HEK293 (cell line): ENCODE data around the gene MSI1.
A peak's percentile ranks its signal among the peaks of the same experiment; 100 is the strongest.

Experiments
- CTCF ChIA-PET: fragments of 350-600 bp; formaldehyde crosslinking; extraction: SDS; loops from one replicate; lab custom pipeline; 2021; ENCODE audit warnings: antibody characterized with exemption; lab: Yijun Ruan, JAX
- POLR2A ChIA-PET: fragments of 300-600 bp; formaldehyde crosslinking; extraction: SDS; loops from one replicate; lab custom pipeline; 2020; ENCODE audit warnings: antibody characterized with exemption, inconsistent platforms; lab: Yijun Ruan, JAX
- H3K27ac ChIP-seq: fragments of 200-500 bp; sonication (Bioruptor generic); 2 replicates; pipeline ENCODE4 v1.5.1; 2014; ENCODE audit warnings: low read depth, low read length, control low read depth, inconsistent platforms; ENCODE audit errors: extremely low read depth
- H3K36me3 ChIP-seq, 2 experiments: fragments of 200-500 bp in 1 of 2; sonication (Bioruptor generic) in 1 of 2; 1 replicate in 1 of 2; 2 replicates in 1 of 2; pipeline ENCODE4 v1.5.1; 2014 to 2017; ENCODE audit warnings: inconsistent platforms in 2 of 2, low read length in 2 of 2; ENCODE audit not compliant: control insufficient read depth in 2 of 2, insufficient read depth in 1 of 2
- H3K4me1 ChIP-seq: fragments of 200-500 bp; sonication (Bioruptor generic); 2 replicates; pipeline ENCODE4 v1.5.1; 2014; ENCODE audit warnings: mild to moderate bottlenecking, low read length, inconsistent platforms; ENCODE audit not compliant: control insufficient read depth, insufficient read depth
- H3K4me3 ChIP-seq: 2 replicates; pipeline ENCODE4 v1.5.1; 2011; ENCODE audit warnings: low read depth, mild to moderate bottlenecking, control low read depth, low read length, moderate library complexity
- H3K9me3 ChIP-seq: fragments of 200-500 bp; sonication (Bioruptor generic); 2 replicates; pipeline ENCODE4 v1.5.1; 2014; ENCODE audit warnings: low read depth, low read length, inconsistent platforms; ENCODE audit not compliant: control insufficient read depth, insufficient read depth
- CTCF ChIP-seq: fragments of 450-650 bp; formaldehyde crosslinking; IDR thresholded peaks from 2 replicates; pipeline ENCODE4 v1.5.1; 2016; ENCODE audit warnings: missing biosample characterization, missing genetic modification characterization
- OSR2 ChIP-seq: fragments of 450-650 bp; formaldehyde crosslinking; IDR thresholded peaks from 2 replicates; pipeline ENCODE4 v1.5.1; 2016; ENCODE audit warnings: missing biosample characterization, missing genetic modification characterization
- SP3 ChIP-seq: fragments of 450-650 bp; formaldehyde crosslinking; IDR thresholded peaks from 2 replicates; pipeline ENCODE4 v1.5.1; 2016; ENCODE audit warnings: missing biosample characterization, missing genetic modification characterization
- ZBTB1 ChIP-seq: fragments of 450-650 bp; formaldehyde crosslinking; IDR thresholded peaks from 2 replicates; pipeline ENCODE4 v1.5.1; 2016; ENCODE audit warnings: missing biosample characterization, missing genetic modification characterization
- ZBTB20 ChIP-seq: fragments of 450-650 bp; formaldehyde crosslinking; IDR thresholded peaks from 2 replicates; pipeline ENCODE4 v1.5.1; 2016; ENCODE audit warnings: missing biosample characterization, missing genetic modification characterization
- ZBTB26 ChIP-seq: fragments of 450-650 bp; formaldehyde crosslinking; optimal IDR thresholded peaks from 2 replicates; pipeline ENCODE3; 2016; ENCODE audit warnings: missing biosample characterization, mild to moderate bottlenecking, missing genetic modification characterization
- ZBTB48 ChIP-seq: fragments of 450-650 bp; formaldehyde crosslinking; IDR thresholded peaks from 2 replicates; pipeline ENCODE4 v1.5.1; 2016; ENCODE audit warnings: missing biosample characterization, missing genetic modification characterization
- ZEB2 ChIP-seq: fragments of 450-650 bp; formaldehyde crosslinking; IDR thresholded peaks from 2 replicates; pipeline ENCODE4 v1.5.1; 2016; ENCODE audit warnings: missing biosample characterization, missing genetic modification characterization
- ZFP37 ChIP-seq: fragments of 450-650 bp; formaldehyde crosslinking; IDR thresholded peaks from 2 replicates; pipeline ENCODE4 v1.5.1; 2016; ENCODE audit warnings: missing biosample characterization, missing genetic modification characterization
- ZNF132 ChIP-seq: fragments of 450-650 bp; formaldehyde crosslinking; IDR thresholded peaks from 2 replicates; pipeline ENCODE4 v1.5.1; 2017; ENCODE audit warnings: missing biosample characterization, missing genetic modification characterization, borderline replicate concordance
- ZNF146 ChIP-seq: fragments of 450-650 bp; formaldehyde crosslinking; IDR thresholded peaks from 2 replicates; pipeline ENCODE4 v1.5.1; 2016; ENCODE audit warnings: missing biosample characterization, missing genetic modification characterization
- ZNF155 ChIP-seq: fragments of 450-650 bp; formaldehyde crosslinking; IDR thresholded peaks from 2 replicates; pipeline ENCODE4 v1.5.1; 2016; ENCODE audit warnings: missing biosample characterization, missing genetic modification characterization
- ZNF239 ChIP-seq: fragments of 450-650 bp; formaldehyde crosslinking; IDR thresholded peaks from 2 replicates; pipeline ENCODE4 v1.5.1; 2016; ENCODE audit warnings: missing biosample characterization, missing genetic modification characterization
- ZNF248 ChIP-seq: fragments of 450-650 bp; formaldehyde crosslinking; IDR thresholded peaks from 2 replicates; pipeline ENCODE4 v1.5.1; 2017; ENCODE audit warnings: missing biosample characterization, missing genetic modification characterization
- ZNF366 ChIP-seq: fragments of 450-650 bp; formaldehyde crosslinking; conservative IDR thresholded peaks from 2 replicates; pipeline ENCODE4 v1.5.1; 2016; ENCODE audit warnings: missing biosample characterization, missing genetic modification characterization
- ZNF501 ChIP-seq: fragments of 450-650 bp; formaldehyde crosslinking; IDR thresholded peaks from 2 replicates; pipeline ENCODE4 v1.5.1; 2016; ENCODE audit warnings: missing biosample characterization, missing genetic modification characterization
- ZNF555 ChIP-seq: fragments of 450-650 bp; formaldehyde crosslinking; conservative IDR thresholded peaks from 2 replicates; pipeline ENCODE4 v1.5.1; 2017; ENCODE audit warnings: missing biosample characterization, mild to moderate bottlenecking, missing genetic modification characterization, inconsistent platforms
- ZNF558 ChIP-seq: fragments of 450-650 bp; formaldehyde crosslinking; IDR thresholded peaks from 2 replicates; pipeline ENCODE4 v1.5.1; 2016; ENCODE audit warnings: missing biosample characterization, missing genetic modification characterization
- ZNF623 ChIP-seq: fragments of 450-650 bp; formaldehyde crosslinking; IDR thresholded peaks from 2 replicates; pipeline ENCODE4 v1.5.1; 2016; ENCODE audit warnings: missing biosample characterization, missing genetic modification characterization
- ZNF654 ChIP-seq: fragments of 450-650 bp; formaldehyde crosslinking; IDR thresholded peaks from 2 replicates; pipeline ENCODE4 v1.5.1; 2016; ENCODE audit warnings: low read depth, missing biosample characterization, missing genetic modification characterization
- ZNF664 ChIP-seq: fragments of 450-650 bp; formaldehyde crosslinking; IDR thresholded peaks from 2 replicates; pipeline ENCODE4 v1.5.1; 2016; ENCODE audit warnings: missing biosample characterization, missing genetic modification characterization
- ZSCAN16 ChIP-seq: fragments of 450-650 bp; formaldehyde crosslinking; IDR thresholded peaks from 2 replicates; pipeline ENCODE4 v1.5.1; 2016; ENCODE audit warnings: missing biosample characterization, missing genetic modification characterization
- TF ChIP-seq, protein P1 (sequence below): fragments of 450-650 bp; formaldehyde crosslinking; IDR thresholded peaks from 2 replicates; pipeline ENCODE4 v1.5.1; 2016; ENCODE audit warnings: missing biosample characterization, missing genetic modification characterization

Gene MSI1

GRCh38 chr12:120367233-120367923 is 1.6 kb downstream of the MSI1 start (continued):
- peak; percentile 74 for TF ChIP-seq CTCF (tag by site-specific recombination)
- no peak for TF ChIP-seq ZNF239 (tag by site-specific recombination)
- no peak; the same call in 1 of the 2 replicates for TF ChIP-seq ZNF501
- TF ChIP-seq, protein P1, sequence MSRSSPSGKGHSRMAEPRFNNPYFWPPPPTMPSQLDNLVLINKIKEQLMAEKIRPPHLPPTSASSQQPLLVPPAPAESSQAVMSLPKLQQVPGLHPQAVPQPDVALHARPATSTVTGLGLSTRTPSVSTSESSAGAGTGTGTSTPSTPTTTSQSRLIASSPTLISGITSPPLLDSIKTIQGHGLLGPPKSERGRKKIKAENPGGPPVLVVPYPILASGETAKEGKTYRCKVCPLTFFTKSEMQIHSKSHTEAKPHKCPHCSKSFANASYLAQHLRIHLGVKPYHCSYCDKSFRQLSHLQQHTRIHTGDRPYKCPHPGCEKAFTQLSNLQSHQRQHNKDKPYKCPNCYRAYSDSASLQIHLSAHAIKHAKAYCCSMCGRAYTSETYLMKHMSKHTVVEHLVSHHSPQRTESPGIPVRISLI (tag by site-specific recombination): no peak
- TF ChIP-seq ZBTB20 (tag by site-specific recombination): no peak
- peak; percentile 45; the same call in 1 of the 2 replicates for TF ChIP-seq SP3 (tag by site-specific recombination)
- no peak for TF ChIP-seq ZBTB1
- no peak for TF ChIP-seq ZFP37 (tag by site-specific recombination)
- TF ChIP-seq ZNF623 (tag by site-specific recombination): no peak
- TF ChIP-seq ZNF366 (tag by site-specific recombination): peak; percentile 8; the same call in 1 of the 2 replicates
- no peak for TF ChIP-seq ZEB2 (tag by site-specific recombination)
- no peak for TF ChIP-seq ZNF558 (tag by site-specific recombination)
- no peak for TF ChIP-seq ZNF155
- no peak for TF ChIP-seq ZNF132 (tag by site-specific recombination)
- no peak for TF ChIP-seq ZSCAN16
- TF ChIP-seq ZNF146 (tag by site-specific recombination): no peak
- no peak for TF ChIP-seq ZNF248 (tag by site-specific recombination)
- TF ChIP-seq ZNF654 (tag by site-specific recombination): 0 out of 2 replicates have a peak, but pooled peaks have one; percentile 5

DNA sequence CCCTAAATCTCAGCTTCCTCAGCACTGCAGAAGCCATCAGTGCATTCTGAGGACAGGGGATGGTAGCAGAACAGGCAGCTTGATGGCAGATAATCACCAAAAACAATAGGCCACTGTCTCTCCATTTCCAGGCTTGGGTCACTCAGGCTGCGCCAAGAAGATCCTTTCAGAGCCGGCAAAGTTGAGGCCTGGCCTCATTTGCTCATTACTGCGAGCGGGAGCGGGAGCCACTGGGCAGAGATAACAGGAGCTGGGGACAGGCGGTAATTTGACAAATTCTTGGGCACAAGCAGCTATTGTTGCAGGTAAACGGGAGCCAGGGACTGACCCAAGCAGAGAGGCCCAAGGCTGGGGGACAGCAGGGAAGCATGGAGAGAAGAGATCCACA is 2.1 kb downstream of the MSI1 start:
- H3K36me3 ChIP-seq: peaks cover 4 to 55% of the 10 kb centered on the region in 2 experiments
- POLR2A ChIA-PET: interaction anchor here (0.6 to 2.3 kb wide), 10 partner anchors 8 to 166 kb away, joined by 3 to 8 read pairs (median 4); partner anchors contain the start of genes RNU4-2 and RPLP0
- no peaks in the 10 kb centered on the region for H3K9me3 ChIP-seq
- CTCF ChIA-PET: interaction anchor here (0.6 to 5.0 kb wide), 33 partner anchors 8 to 1414 kb away, joined by 3 to 66 read pairs (median 4); partner anchors contain the start of genes COX6A1, PLA2G1B and SIRT4
- H3K4me3 ChIP-seq: no peak overlapping the region
- H3K4me1 ChIP-seq: 0 out of 2 replicates have a peak, but pooled peaks cover 2% of the 10 kb centered on the region
- no peak for TF ChIP-seq ZNF555 (tag by site-specific recombination)
- TF ChIP-seq ZBTB26: no peak
- TF ChIP-seq ZBTB48 (tag by site-specific recombination): peak; percentile 30; the same call in 1 of the 2 replicates
- TF ChIP-seq ZNF664 (tag by site-specific recombination): no peak
- TF ChIP-seq OSR2 (tag by site-specific recombination): 0 out of 2 replicates have a peak, but pooled peaks have one; percentile 21
- H3K27ac ChIP-seq: no peak overlapping the region; the same call in 1 of the 2 replicates
